Fibroblast of the aortic adventitia (primary cell): ENCODE measurements around the gene ATG12. TPM values are rescaled to one million over a fixed set of nuclear protein-coding genes. Genes with fewer than 3 reads are reported as not detected.

Experiments
- DNase-seq: peaks from one replicate; pipeline ENCODE4 v3.0.0-alpha.2; 2010; ENCODE audit warnings: low read depth
- H3K4me3 ChIP-seq: 2 replicates; pipeline ENCODE4 v1.5.1; 2011; ENCODE audit warnings: low read depth, mild to moderate bottlenecking, control low read depth, low read length, moderate library complexity
- CTCF ChIP-seq: IDR thresholded peaks from 2 replicates; pipeline ENCODE4 v1.5.1; 2011; ENCODE audit warnings: mild to moderate bottlenecking, low read length, control low read depth, inconsistent platforms; ENCODE audit not compliant: insufficient read depth
- total RNA-seq: library from RNA; depleted of rRNA; stranded (reverse); fragments of >200 nt; gene quantifications from 2 replicates; pipeline ENCODE4 v1.2.3, GENCODE V29; 2012; ENCODE audit warnings: low replicate concordance

Gene ATG12
- total RNA-seq, 1 donor = 105 TPM

- no peak for DNase-seq
- TF ChIP-seq CTCF = no peak
- peak overlapping the region; percentile 89 for H3K4me3 ChIP-seq
Observed at GRCh38 chr5:115843444-115844130, 2.2 kb upstream of the ATG12 start.

GRCh38 chr5:115842952-115843351 is 1.6 kb upstream of the ATG12 start:
- TF ChIP-seq CTCF = no peak
- DNase-seq = no peak
- H3K4me3 ChIP-seq = peak overlapping the region; percentile 89

- H3K4me3 ChIP-seq = peak overlapping the region; percentile 89
- no peak for TF ChIP-seq CTCF
- DNase-seq = no peak
Observed at GRCh38 chr5:115842089-115842935, 947 bp upstream of the ATG12 start.

GRCh38 chr5:115840873-115841272 is 492 bp downstream of the ATG12 start:
- DNase-seq = no peak
- TF ChIP-seq CTCF = no peak
- H3K4me3 ChIP-seq = peak overlapping the region; percentile 89

GRCh38 chr5:115838885-115839518 is 2.4 kb downstream of the ATG12 start:
- DNase-seq = peak; percentile 76
- peak; percentile 66 for TF ChIP-seq CTCF
- H3K4me3 ChIP-seq = peak overlapping the region; percentile 89

- TF ChIP-seq CTCF = no peak
- DNase-seq = no peak
- no peak overlapping the region for H3K4me3 ChIP-seq
Observed at GRCh38 chr5:115835481-115835880, 5.9 kb downstream of the ATG12 start.
